HAP-1 (cell line): ENCODE results near the gene HYCC2.
A peak's percentile ranks its signal among the peaks of the same experiment; 100 is the strongest.
"Not testable (repeated sequence)": the region's sequence is repeated elsewhere in the genome, so short reads cannot be mapped to it uniquely, and the experiment has no call there.

ENCODE experiments used
- DNase-seq, 2 experiments: peaks; one replicate each; pipeline ENCODE4 v3.0.0-alpha.2; 2016 to 2020; ENCODE audit warnings: low spot score in 2 of 2
- H3K27me3 ChIP-seq: fragments of 250-450 bp; sonication (Bioruptor Pico); 2 replicates; pipeline ENCODE4 v1.5.1; 2020; ENCODE audit warnings: low read depth, mild to moderate bottlenecking, moderate library complexity
- H3K36me3 ChIP-seq: fragments of 250-450 bp; sonication (Bioruptor Pico); replicated peaks from 2 replicates; pipeline ENCODE4 v1.5.1; 2020; ENCODE audit warnings: mild to moderate bottlenecking
- H3K4me1 ChIP-seq: fragments of 250-450 bp; sonication (Bioruptor Pico); 2 replicates; pipeline ENCODE4 v1.5.1; 2020; ENCODE audit warnings: mild to moderate bottlenecking
- H3K4me3 ChIP-seq: fragments of 250-450 bp; sonication (Bioruptor Pico); 2 replicates; pipeline ENCODE4 v1.5.1; 2020; ENCODE audit warnings: mild to moderate bottlenecking, moderate library complexity
- H3K9me3 ChIP-seq: fragments of 250-450 bp; sonication (Bioruptor Pico); 2 replicates; pipeline ENCODE4 v1.5.1; 2020; ENCODE audit warnings: mild to moderate bottlenecking, moderate library complexity
- in situ Hi-C: fragments of 300-500 bp; cut with MboI; formaldehyde crosslinking; loops from 3 replicates; pipeline ENCODE4 v1.14.3; 2020; ENCODE audit warnings: low sequenced_read_pairs, inconsistent platforms, mixed read lengths

Gene HYCC2

DNA sequence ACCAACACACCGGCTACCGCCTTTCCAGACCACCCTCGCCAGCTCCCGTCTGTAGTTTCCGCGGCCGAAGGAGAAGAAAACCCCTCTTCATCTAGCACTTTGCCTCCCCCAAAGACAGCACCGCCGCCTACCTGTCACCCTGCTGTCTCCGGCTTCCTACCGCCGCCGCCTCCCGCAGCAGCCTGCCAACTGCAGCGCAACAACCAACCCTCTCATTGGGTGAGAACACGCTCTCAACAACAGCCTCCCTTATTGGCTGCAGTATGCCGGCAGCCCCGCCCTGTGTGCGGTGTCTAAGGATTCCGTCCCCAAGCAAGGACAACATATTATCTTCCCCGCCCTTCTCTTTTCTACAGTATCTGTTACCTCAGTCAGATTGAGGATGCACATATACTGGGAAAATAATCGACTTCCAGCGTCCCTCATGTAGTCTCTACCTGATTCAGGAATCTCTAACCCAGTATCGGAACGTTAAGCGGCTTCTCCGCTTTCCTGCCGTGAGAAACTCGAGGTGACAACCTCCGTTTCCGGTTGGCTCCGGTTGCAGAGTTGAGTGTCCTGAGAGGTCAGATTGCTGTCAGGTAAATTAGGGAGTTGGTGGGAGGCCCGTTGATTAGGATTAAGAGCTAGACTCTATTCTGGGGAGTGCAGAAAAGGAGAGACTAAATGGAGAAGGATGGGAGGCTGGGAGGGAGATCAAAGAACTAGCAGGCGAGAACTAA is at the start of gene HYCC2, which contains the start of gene NDUFB3:
HYCC2 (minus strand) TSS at position 193 of the 722 bp plus-strand sequence. CDS start 47,662 bp downstream, outside the sequence.
NDUFB3 (plus strand) TSS at position 523 of the 722 bp plus-strand sequence. CDS start 6,882 bp downstream, outside the sequence.
- H3K4me1 ChIP-seq = peaks cover 26% of the 10 kb centered on the region
- no peaks in the 10 kb centered on the region for H3K9me3 ChIP-seq
- H3K36me3 ChIP-seq = no peaks in the 10 kb centered on the region
- no peaks in the 10 kb centered on the region for H3K27me3 ChIP-seq
- in situ Hi-C loops = no loop called here
- DNase-seq = peak; percentile 89 to 93
- H3K4me3 ChIP-seq = peak within 1 kb of the TSS; percentile 92

DNA sequence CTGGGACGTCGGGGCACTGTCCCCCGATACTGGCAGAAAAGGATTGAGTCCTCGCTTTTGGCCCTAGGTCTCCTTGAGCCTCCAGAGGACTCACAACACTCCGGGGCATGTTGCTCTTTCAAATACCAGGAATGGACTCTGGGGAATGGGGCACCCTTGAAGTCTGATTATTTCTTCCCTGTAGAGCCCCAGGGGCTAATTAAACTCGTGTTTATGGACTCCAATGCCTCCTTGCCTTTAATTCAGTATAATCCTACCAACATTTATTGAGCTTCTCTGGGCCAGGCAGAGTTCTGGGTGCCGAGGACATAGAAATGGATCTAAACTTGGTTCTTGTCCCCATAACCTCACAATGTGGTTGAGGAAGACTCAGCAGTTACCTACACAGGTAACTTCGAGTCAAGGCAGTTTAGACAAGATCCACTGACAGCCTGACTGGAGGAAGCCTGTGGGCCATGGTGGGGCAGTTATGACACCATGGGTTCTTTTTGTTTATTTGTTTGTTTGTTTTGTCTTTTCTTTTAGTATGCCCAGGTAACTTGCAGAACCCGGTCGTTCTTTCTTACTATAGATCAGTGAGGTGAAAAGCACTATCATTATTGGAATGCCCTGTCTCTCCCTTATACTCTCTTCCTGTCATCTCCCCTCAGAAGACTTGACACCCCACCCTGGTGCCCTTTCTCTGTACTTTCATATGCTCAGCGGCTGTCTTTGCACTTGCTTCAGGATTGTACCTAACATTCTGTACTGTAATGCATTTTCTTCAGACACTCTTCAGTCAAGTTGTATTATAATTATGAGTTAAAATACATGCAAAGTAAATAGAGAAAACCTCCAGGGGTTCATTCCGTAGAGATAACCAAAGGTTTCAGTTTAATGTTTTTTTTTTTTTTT is 47.7 kb upstream of the HYCC2 start:
- Histone ChIP-seq H3K4me1 (peaks cover 26% of the 10 kb centered on the region), H3K9me3 (no peaks in the 10 kb centered on the region), H3K36me3 (no peaks in the 10 kb centered on the region), H3K27me3 (no peaks in the 10 kb centered on the region), H3K4me3 (peak overlapping the region; percentile 53)
- in situ Hi-C loops = no loop called here
- DNase-seq = peak; percentile 72 to 74

DNA sequence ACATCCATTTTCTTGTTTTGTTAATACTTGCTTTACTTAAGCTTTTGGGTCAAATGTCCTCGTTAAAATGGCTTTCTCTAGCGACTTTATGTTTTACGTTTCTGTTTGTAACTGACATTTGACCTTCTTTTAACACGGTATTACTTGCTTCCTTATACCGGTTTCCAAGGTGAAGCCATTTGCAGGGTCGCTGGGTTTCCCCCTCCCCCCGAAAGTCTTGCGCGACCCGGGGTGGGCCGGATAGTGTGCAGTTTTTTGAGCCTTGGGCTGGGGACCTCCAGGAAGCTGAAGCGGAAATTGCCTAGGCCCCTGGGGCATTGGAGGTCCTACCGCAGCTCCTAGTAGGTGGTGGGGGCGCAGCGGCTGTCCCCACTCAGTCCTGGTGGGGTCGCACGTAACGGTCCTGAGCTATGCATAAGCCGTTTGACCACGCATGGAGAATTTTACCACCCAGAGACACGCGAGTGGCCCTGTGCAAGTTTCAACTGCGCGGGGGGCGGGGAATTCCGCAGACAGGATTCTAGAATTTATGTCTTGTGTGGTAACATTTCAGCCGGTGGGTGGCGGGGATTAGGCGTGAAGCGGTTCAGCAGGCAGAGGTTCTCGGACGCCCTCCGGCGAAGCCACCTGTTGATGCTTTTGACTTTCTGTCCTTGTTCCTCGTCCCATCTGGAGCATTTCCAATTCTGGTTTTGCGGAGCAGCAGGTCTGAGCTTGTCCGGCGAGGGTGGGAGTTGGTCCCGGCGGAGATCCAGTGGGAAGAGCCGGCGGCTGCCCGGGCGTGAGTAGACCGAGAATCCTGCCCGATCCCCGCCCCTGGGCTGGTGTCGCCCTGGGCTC is 46.9 kb upstream of the HYCC2 start:
- H3K9me3 ChIP-seq = no peaks in the 10 kb centered on the region
- peak overlapping the region; percentile 53 for H3K4me3 ChIP-seq
- in situ Hi-C loops = no loop called here
- DNase-seq = peak; percentile 86 to 95
- H3K4me1 ChIP-seq = peaks cover 26% of the 10 kb centered on the region
- H3K36me3 ChIP-seq = no peaks in the 10 kb centered on the region
- H3K27me3 ChIP-seq = no peaks in the 10 kb centered on the region

DNA sequence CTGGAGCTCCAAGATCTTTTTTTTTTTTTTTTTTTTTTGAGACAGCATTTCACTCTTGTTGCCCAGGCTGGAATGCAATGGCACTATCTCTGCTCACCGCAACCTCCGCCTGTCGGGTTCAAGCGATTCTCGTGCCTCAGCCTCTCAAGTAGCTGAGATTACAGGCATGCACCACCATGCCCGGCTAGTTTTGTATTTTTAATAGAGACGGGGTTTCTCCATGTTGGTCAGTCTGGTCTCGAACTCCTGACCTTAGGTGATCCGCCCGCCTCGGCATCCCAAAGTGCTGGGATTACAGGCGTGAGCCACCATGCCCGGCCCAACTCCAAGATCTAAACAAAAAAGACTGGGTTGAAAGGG is 46.2 kb upstream of the HYCC2 start:
- H3K9me3 ChIP-seq, in situ Hi-C loops, H3K27me3 ChIP-seq, H3K36me3 ChIP-seq: not testable (repeated sequence)
- DNase-seq = peak in 1 of 2 experiments; percentile 46
- Histone ChIP-seq H3K4me1 (peaks cover 26% of the 10 kb centered on the region), H3K4me3 (peak overlapping the region; percentile 53)

DNA sequence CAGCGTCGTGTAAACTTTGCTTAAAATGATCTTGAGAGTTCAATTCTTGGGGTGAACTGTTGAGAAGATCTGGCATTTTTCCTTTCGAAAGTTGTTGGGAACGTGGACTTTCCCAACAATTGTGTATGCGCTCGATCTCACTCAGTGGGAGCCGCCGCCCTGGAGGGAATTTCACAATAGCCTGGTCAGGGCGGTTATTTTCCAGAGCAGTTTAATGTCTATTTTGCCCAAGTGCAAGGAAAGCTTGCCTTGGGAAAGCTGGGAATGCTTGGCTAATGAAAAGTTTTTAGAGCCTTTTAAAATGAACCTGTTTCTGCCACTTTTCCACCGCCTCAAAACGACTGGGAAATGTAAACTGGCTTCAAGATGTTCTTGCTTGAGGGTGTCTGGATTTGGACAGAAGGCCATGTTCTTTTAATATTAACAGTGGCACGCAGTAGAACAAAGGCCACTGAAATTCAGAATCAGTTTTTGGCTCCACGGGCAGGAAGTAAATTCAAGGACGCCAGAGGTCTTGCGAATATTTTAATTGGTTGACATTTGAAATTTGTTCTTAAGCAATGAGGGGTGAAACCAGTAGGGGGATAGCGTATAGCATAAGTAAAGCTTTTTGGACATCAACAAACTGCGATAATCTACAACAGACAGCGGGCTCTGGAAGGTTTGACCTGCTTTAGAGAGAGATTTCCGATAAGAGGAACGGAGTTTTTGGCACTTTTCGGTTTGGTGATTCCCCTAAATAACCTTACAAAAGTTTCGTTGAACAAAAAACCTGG is 45.7 kb upstream of the HYCC2 start:
- Histone ChIP-seq H3K4me3 (peak overlapping the region; percentile 53), H3K9me3 (no peaks in the 10 kb centered on the region), H3K36me3 (no peaks in the 10 kb centered on the region), H3K27me3 (no peaks in the 10 kb centered on the region), H3K4me1 (peaks cover 26% of the 10 kb centered on the region)
- in situ Hi-C loops = no loop called here
- DNase-seq = peak; percentile 63 to 73

DNA sequence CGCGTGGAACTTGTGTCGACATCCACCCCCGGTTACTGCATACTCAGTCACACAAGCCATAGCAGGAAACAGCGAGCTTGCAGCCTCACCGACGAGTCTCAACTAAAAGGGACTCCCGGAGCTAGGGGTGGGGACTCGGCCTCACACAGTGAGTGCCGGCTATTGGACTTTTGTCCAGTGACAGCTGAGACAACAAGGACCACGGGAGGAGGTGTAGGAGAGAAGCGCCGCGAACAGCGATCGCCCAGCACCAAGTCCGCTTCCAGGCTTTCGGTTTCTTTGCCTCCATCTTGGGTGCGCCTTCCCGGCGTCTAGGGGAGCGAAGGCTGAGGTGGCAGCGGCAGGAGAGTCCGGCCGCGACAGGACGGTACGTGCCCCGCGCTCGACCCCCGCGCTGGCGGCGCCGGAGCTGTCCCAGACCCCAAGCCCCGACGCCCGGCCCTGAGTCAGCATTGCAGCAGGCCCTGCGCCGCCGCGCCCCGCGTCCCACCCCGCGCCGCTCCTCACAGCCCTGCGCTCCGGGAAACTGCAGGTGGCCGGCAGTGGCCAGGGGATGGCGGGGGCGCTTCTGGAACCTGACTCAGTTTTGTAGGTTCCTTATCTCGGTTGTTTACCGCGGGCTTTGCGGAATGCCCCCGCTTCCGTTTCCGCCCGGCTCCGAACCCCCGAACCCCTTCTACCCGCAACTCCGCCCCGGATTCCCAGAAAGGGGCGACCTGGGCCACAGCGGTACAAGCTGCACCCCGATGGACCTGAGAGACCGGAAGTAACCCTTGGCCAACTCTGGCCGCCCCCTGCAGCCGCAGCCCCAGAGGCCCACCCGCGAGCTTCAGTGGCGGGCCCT is 44.9 kb upstream of the HYCC2 start, which contains the start of gene CFLAR:
CFLAR (plus strand) TSS at position 50 of the 844 bp plus-strand sequence. CDS start 13,702 bp downstream, outside the sequence.
- H3K27me3 ChIP-seq = no peaks in the 10 kb centered on the region
- H3K9me3 ChIP-seq = no peaks in the 10 kb centered on the region
- DNase-seq = peak; percentile 52 to 76
- in situ Hi-C loops = no loop called here
- H3K36me3 ChIP-seq = no peaks in the 10 kb centered on the region
- H3K4me3 ChIP-seq = peak within 1 kb of the TSS; percentile 53
- peaks cover 26% of the 10 kb centered on the region for H3K4me1 ChIP-seq

DNA sequence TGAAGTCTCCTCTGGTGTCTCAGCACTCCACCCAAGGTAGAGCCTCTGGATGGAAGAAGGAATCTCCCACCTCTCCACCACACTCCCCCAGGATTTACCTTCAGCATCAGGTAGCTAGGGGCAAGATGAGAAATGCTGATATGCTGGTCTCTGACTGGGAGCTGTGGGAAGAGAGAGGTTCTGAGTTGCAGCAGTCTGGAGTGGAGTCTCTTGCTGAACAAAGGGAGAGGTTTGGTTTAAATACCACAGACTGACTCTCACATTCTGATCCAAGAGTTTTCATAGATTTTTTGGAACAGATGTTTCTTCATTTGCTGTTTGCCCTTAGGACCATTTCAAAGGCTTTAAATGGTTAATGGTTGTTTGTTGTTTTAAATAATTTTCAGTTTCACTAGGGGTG is 43.4 kb upstream of the HYCC2 start:
- no peaks in the 10 kb centered on the region for H3K9me3 ChIP-seq
- no peaks in the 10 kb centered on the region for H3K27me3 ChIP-seq
- no peak for DNase-seq
- peaks cover 26% of the 10 kb centered on the region for H3K4me1 ChIP-seq
- no peak overlapping the region for H3K4me3 ChIP-seq
- no peaks in the 10 kb centered on the region for H3K36me3 ChIP-seq
- in situ Hi-C loops = no loop called here

DNA sequence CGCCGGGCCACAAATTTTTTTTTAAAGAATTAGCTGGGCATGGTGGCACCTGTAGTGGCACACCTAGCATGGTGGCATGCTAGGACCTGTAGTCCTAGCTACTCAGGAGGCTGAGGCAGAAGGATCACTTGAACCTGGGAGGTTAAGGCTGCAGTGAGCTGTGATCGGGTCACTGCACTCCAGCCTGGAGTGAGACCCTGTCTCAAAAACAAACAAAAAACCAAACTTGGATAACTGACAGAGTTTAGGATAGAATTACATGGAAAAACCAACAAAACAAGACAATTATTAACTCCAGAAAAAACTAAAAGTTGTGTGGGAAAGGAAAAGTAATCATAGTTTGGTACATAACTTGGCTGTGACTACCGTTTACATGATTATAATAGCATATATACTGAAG is 42.9 kb upstream of the HYCC2 start:
- in situ Hi-C loops = no loop called here

DNA sequence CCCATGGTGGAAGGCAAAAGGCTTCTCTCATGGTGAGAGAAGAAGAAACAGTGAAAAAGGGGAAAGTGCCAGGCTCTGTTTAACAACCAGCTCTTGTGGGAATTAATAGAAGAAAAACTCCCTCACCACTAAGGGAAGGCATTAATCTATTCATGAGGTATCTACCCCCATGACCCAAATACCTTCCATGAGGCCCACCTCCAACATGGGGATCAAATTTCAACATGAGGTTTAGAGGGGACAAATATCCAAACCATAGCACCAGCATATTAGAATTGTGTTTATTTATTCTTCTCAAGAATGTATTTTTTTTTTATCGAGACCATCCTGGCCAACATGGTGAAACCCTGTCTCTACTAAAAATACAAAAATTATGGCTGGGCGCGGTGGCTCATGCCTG is 39.6 kb upstream of the HYCC2 start:
- Histone ChIP-seq H3K4me1 (peaks cover 2% of the 10 kb centered on the region; the same call in 1 of the 2 replicates), H3K36me3 (no peaks in the 10 kb centered on the region), H3K4me3 (no peak overlapping the region), H3K27me3 (no peaks in the 10 kb centered on the region), H3K9me3 (no peaks in the 10 kb centered on the region)
- in situ Hi-C loops = no loop called here
- no peak for DNase-seq

More for the DNA sequence above, 42.9 kb upstream of the HYCC2 start:
- peaks cover 23% of the 10 kb centered on the region for H3K4me1 ChIP-seq
- DNase-seq = no peak
- no peaks in the 10 kb centered on the region for H3K9me3 ChIP-seq
- H3K27me3 ChIP-seq = no peaks in the 10 kb centered on the region
- H3K4me3 ChIP-seq = no peak overlapping the region
- H3K36me3 ChIP-seq = no peaks in the 10 kb centered on the region

DNA sequence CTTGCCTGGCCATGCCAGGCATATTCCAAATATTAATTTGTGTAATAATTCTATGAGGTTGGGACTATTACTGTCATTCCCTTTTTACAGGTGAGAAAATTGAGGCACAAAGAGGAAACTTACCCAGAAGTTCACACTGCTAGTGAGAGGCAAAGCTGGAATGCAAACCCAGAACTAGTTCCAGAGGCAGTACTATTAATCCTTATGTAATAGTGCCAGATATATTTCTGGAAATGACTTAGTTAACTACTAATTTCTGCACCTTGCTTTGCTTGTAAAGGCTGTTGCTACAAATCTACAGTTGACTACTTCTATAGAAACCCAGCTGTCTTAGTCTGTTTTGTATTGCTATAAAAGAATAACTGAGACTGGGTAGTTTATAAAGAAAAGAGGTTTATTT is 39.1 kb upstream of the HYCC2 start:
- Histone ChIP-seq H3K4me1 (peaks cover under 1% of the 10 kb centered on the region; the same call in 1 of the 2 replicates), H3K4me3 (no peak overlapping the region), H3K36me3 (no peaks in the 10 kb centered on the region), H3K27me3 (no peaks in the 10 kb centered on the region), H3K9me3 (no peaks in the 10 kb centered on the region)
- in situ Hi-C loops = no loop called here
- no peak for DNase-seq

DNA sequence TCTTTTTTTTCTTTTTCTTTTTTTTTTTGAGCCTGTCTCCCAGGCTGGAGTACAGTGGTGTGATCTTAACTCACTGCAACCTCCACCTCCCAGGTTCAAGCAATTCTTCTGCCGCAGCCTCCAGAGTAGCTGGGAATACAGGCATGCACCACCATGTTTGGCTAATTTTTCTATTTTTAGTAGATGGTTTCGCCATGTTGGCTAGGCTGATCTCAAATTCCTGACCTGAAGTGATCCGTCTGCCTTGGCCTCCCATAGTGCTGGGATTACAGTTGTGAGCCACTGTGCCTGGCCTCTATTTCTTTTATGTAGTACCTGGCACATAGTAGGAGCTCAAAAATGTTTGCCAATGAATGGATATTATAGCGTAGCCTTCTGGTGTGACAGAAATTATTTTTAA is 37.7 kb upstream of the HYCC2 start:
- in situ Hi-C loops = no loop called here

DNA sequence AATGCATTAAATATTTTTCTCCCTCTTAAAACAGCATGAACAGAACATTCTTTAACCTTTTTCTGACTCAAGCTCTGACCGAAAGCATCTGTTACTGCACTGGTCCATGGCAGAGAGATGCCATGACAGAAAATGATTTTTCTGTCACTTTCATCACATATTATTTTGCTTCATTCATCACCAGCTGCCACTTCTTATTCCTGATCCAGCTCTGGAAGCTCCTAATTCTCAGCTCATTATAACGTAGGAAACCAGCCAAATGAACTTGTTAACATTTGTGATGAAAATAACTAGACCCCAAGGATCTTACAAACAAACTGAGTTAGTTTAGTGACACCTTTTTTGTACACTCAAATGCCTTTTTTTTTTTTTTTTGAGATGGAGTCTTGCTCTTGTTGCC is 36.9 kb upstream of the HYCC2 start:
- DNase-seq = no peak
- no peaks in the 10 kb centered on the region for H3K36me3 ChIP-seq
- in situ Hi-C loops = no loop called here
- H3K4me1 ChIP-seq = no peaks in the 10 kb centered on the region; the same call in 1 of the 2 replicates
- H3K4me3 ChIP-seq = no peak overlapping the region
- no peaks in the 10 kb centered on the region for H3K27me3 ChIP-seq
- no peaks in the 10 kb centered on the region for H3K9me3 ChIP-seq

More for the DNA sequence above, 37.7 kb upstream of the HYCC2 start:
- Histone ChIP-seq H3K36me3 (no peaks in the 10 kb centered on the region), H3K4me1 (no peaks in the 10 kb centered on the region; the same call in 1 of the 2 replicates), H3K9me3 (no peaks in the 10 kb centered on the region), H3K4me3 (no peak overlapping the region), H3K27me3 (no peaks in the 10 kb centered on the region)
- no peak for DNase-seq
